H1 (cell line): ENCODE results near the gene PRR3. TPM values are rescaled to one million over a fixed set of nuclear protein-coding genes. Genes with fewer than 3 reads are reported as not detected.

Source experiments
- CTCF ChIA-PET: fragments of 300-600 bp; sonication (Branson Sonifier 250); formaldehyde crosslinking; loops from one replicate; lab custom pipeline; 2021; ENCODE audit not compliant: partially characterized antibody; lab: Charles Lee
- POLR2A ChIA-PET: fragments of 300-600 bp; sonication (Branson Sonifier 250); formaldehyde crosslinking; loops from one replicate; lab custom pipeline; 2021; ENCODE audit warnings: inconsistent platforms; ENCODE audit not compliant: partially characterized antibody; lab: Charles Lee
- DNase-seq, 2 experiments: peaks; one replicate each; pipeline versions ENCODE4 v3.0.0 to v3.0.0-alpha.2; 2010 to 2022; ENCODE audit warnings: low spot score in 2 of 2, low read depth in 1 of 2, mixed read lengths in 1 of 2
- FAIRE-seq: peaks from 2 replicates; lab custom pipeline; 2011; peaks lifted over from hg19 to GRCh38; lab: Jason Lieb, UNC
- H2AFZ ChIP-seq: 2 replicates; pipeline ENCODE4 v1.8.1; 2012; ENCODE audit warnings: low read length, inconsistent platforms
- H2AK5ac ChIP-seq: 2 replicates; pipeline ENCODE4 v1.6.1; 2013; ENCODE audit warnings: low read depth, low read length
- H2BK120ac ChIP-seq: replicated peaks from 2 replicates; pipeline ENCODE3; 2013; ENCODE audit warnings: low read depth, low read length, inconsistent platforms
- H2BK12ac ChIP-seq: 2 replicates; pipeline ENCODE4 v1.6.1; 2013; ENCODE audit warnings: low read depth, low read length
- H2BK15ac ChIP-seq: 2 replicates; pipeline ENCODE4 v1.6.1; 2013; ENCODE audit warnings: low read length
- H2BK20ac ChIP-seq: 2 replicates; pipeline ENCODE4 v1.6.1; 2013; ENCODE audit warnings: low read length
- H2BK5ac ChIP-seq: 2 replicates; pipeline ENCODE4 v1.6.1; 2013; ENCODE audit warnings: low read depth, low read length
- H3K14ac ChIP-seq: 2 replicates; pipeline ENCODE4 v1.6.1; 2013; ENCODE audit warnings: inconsistent platforms; ENCODE audit not compliant: insufficient read length
- H3K18ac ChIP-seq: 2 replicates; pipeline ENCODE4 v1.6.1; 2013; ENCODE audit warnings: low read length; ENCODE audit errors: extremely low read depth
- H3K23ac ChIP-seq: 2 replicates; pipeline ENCODE4 v1.6.1; 2013; ENCODE audit warnings: inconsistent platforms; ENCODE audit not compliant: insufficient read length
- H3K23me2 ChIP-seq: 2 replicates; pipeline ENCODE4 v1.6.1; 2013; ENCODE audit warnings: low read depth, low read length
- H3K27ac ChIP-seq: 2 replicates; pipeline ENCODE4 v1.6.1; 2011; ENCODE audit warnings: low read depth, low read length, inconsistent platforms
- H3K27me3 ChIP-seq, 4 experiments: replicated peaks in 1 of 4; 1 replicate in 1 of 4; 2 replicates in 3 of 4; pipeline versions ENCODE4 v1.6.1 to v1.8.1; 2011 to 2013; ENCODE audit warnings: low read length in 3 of 4, mild to moderate bottlenecking in 3 of 4, inconsistent platforms in 2 of 4, mixed read lengths in 2 of 4, moderate library complexity in 1 of 4; ENCODE audit not compliant: control insufficient read depth in 3 of 4, insufficient read depth in 3 of 4; ENCODE audit errors: extremely low read depth in 1 of 4
- H3K36me3 ChIP-seq, 4 experiments: 2 replicates each; pipeline versions ENCODE4 v1.6.1 to v1.8.1; 2011 to 2013; ENCODE audit warnings: mild to moderate bottlenecking in 4 of 4, low read length in 3 of 4, moderate library complexity in 2 of 4, control low read depth in 1 of 4, inconsistent platforms in 1 of 4; ENCODE audit not compliant: insufficient read depth in 4 of 4, control insufficient read depth in 2 of 4
- H3K4ac ChIP-seq: replicated peaks from 2 replicates; pipeline ENCODE3; 2013; ENCODE audit warnings: low read length, low read depth, mixed read lengths, inconsistent platforms; ENCODE audit not compliant: insufficient read length
- H3K4me1 ChIP-seq, 4 experiments: replicated peaks in 1 of 4; 1 replicate in 1 of 4; 2 replicates in 3 of 4; pipeline versions ENCODE4 v1.6.1 to v1.8.1; 2011 to 2013; ENCODE audit warnings: low read length in 3 of 4, inconsistent platforms in 2 of 4, mixed read lengths in 1 of 4; ENCODE audit not compliant: insufficient read depth in 4 of 4, control insufficient read depth in 3 of 4
- H3K4me2 ChIP-seq, 2 experiments: 2 replicates each; pipeline versions ENCODE4 v1.6.1 to v1.8.1; 2011 to 2013; ENCODE audit warnings: low read depth in 2 of 2, low read length in 2 of 2, control low read depth in 1 of 2, inconsistent platforms in 1 of 2, mild to moderate bottlenecking in 1 of 2; ENCODE audit not compliant: insufficient read depth in 1 of 2
- H3K4me3 ChIP-seq, 4 experiments: fragments of 200-600, 300-600 bp in 1 of 4; sonication (generic), shearing (Covaris generic), sonication (Bioruptor Twin) in 1 of 4; 2 replicates each; pipeline versions ENCODE4 v1.5.1 to v1.8.1; 2011 to 2016; ENCODE audit warnings: low read length in 4 of 4, low read depth in 3 of 4, control low read depth in 2 of 4, inconsistent platforms in 2 of 4, mild to moderate bottlenecking in 2 of 4, mixed read lengths in 1 of 4, moderate library complexity in 1 of 4; ENCODE audit not compliant: insufficient read depth in 2 of 4; ENCODE audit errors: extremely low read depth in 1 of 4
- H3K56ac ChIP-seq: replicated peaks from 2 replicates; pipeline ENCODE3; 2013; ENCODE audit warnings: low read depth, mild to moderate bottlenecking, mixed read lengths, low read length, inconsistent platforms; ENCODE audit not compliant: insufficient read length
- H3K79me1 ChIP-seq: 2 replicates; pipeline ENCODE4 v1.6.1; 2013; ENCODE audit warnings: low read depth, low read length, control low read depth
- H3K79me2 ChIP-seq, 2 experiments: 2 replicates each; pipeline versions ENCODE4 v1.6.1 to v1.8.1; 2012 to 2013; ENCODE audit warnings: low read length in 2 of 2, mild to moderate bottlenecking in 2 of 2, inconsistent platforms in 1 of 2; ENCODE audit not compliant: insufficient read depth in 2 of 2, control insufficient read depth in 1 of 2
- H3K9ac ChIP-seq, 4 experiments: replicated peaks in 1 of 4; 1 replicate in 1 of 4; 2 replicates in 3 of 4; pipeline versions ENCODE4 v1.6.1 to v1.8.1; 2011 to 2013; ENCODE audit warnings: low read depth in 3 of 4, low read length in 3 of 4, control low read depth in 2 of 4, mild to moderate bottlenecking in 2 of 4, moderate library complexity in 2 of 4, inconsistent platforms in 1 of 4; ENCODE audit errors: extremely low read depth in 1 of 4
- H3K9me3 ChIP-seq, 2 experiments: 2 replicates each; pipeline versions ENCODE4 v1.6.1 to v1.8.1; 2012 to 2013; ENCODE audit warnings: mild to moderate bottlenecking in 2 of 2, moderate library complexity in 2 of 2, control low read depth in 1 of 2, inconsistent platforms in 1 of 2, low read depth in 1 of 2, low read length in 1 of 2, mixed read lengths in 1 of 2; ENCODE audit not compliant: insufficient read depth in 2 of 2
- H4K20me1 ChIP-seq, 2 experiments: replicated peaks in 1 of 2; 2 replicates each; pipeline versions ENCODE3 to v1.8.1; 2011 to 2013; ENCODE audit warnings: inconsistent platforms in 2 of 2, low read length in 2 of 2, mild to moderate bottlenecking in 1 of 2; ENCODE audit not compliant: insufficient read depth in 2 of 2, control insufficient read depth in 1 of 2
- H4K5ac ChIP-seq: 2 replicates; pipeline ENCODE4 v1.6.1; 2013; ENCODE audit warnings: low read length, low read depth, mixed read lengths, inconsistent platforms; ENCODE audit not compliant: insufficient read length
- H4K8ac ChIP-seq: 2 replicates; pipeline ENCODE4 v1.8.0; 2013; ENCODE audit warnings: mild to moderate bottlenecking, moderate library complexity, low read length, inconsistent platforms; ENCODE audit not compliant: insufficient read depth; ENCODE audit errors: extremely low read depth
- H4K91ac ChIP-seq: replicated peaks from 2 replicates; pipeline ENCODE3; 2013; ENCODE audit warnings: low read length, mixed read lengths, inconsistent platforms; ENCODE audit not compliant: insufficient read length
- BCL11A ChIP-seq, 2 experiments: IDR thresholded peaks; one replicate each; pipeline ENCODE4 v1.6.1; 2011; ENCODE audit warnings: low read depth in 2 of 2, low read length in 2 of 2, mild to moderate bottlenecking in 2 of 2
- POLR2A ChIP-seq, 2 experiments: IDR thresholded peaks; 1 replicate in 1 of 2; 2 replicates in 1 of 2; pipeline ENCODE4 v1.6.1; 2011; ENCODE audit warnings: low read depth in 2 of 2, low read length in 2 of 2, mild to moderate bottlenecking in 2 of 2; ENCODE audit errors: control extremely low read depth in 1 of 2
- POLR2AphosphoS5 ChIP-seq: IDR thresholded peaks from 2 replicates; pipeline ENCODE4 v1.6.1; 2011; ENCODE audit warnings: low read depth, low read length
- WGBS, 2 experiments: shearing (Covaris generic) in 1 of 2; methylation state at CpG; one replicate each; pipeline versions ENCODE4 v1.1.6 to v1.1.7; 2013 to 2015; ENCODE audit warnings: low lambda C conversion rate in 2 of 2, mixed read lengths in 2 of 2, inconsistent platforms in 1 of 2, low coverage in 1 of 2, missing lambda C conversion rate in 1 of 2; ENCODE audit not compliant: insufficient replicate concordance in 2 of 2, insufficient coverage in 1 of 2, insufficient read length in 1 of 2; ENCODE audit errors: extremely low coverage in 1 of 2, missing lambda C conversion rate in 1 of 2; 5-methylcytosine and 5-hydroxymethylcytosine counted together
- polyA plus RNA-seq, 7 experiments: library from polyadenylated mRNA; depleted of rRNA in 3 of 7; stranded (reverse) in 5 of 7; unstranded in 2 of 7; fragments of >200 nt in 5 of 7; fragments of 200-250 nt in 2 of 7; gene quantifications; 1 replicate in 5 of 7; 2 replicates in 1 of 7; 4 replicates in 1 of 7; pipeline versions ENCODE4 v1.2.1 to v1.2.3, GENCODE V29; 2011 to 2013; ENCODE audit warnings: missing spikeins in 2 of 7, mixed read lengths in 2 of 7
- total RNA-seq: library from RNA; stranded (reverse); fragmentation: NEBNext Ultra II Directional; extraction: Animal tissue kit (Norgen Biotek cat#: 25700); gene quantifications from 2 replicates; pipeline ENCODE4 v1.2.1, GENCODE V29; 2021

The PRR3 gene
- total and polyA plus RNA-seq, 2 of the 8 experiments (the other 6 are each of a cell fraction or from before 2014, with no cell fraction given) = 10.5 to 24.2 TPM

DNA sequence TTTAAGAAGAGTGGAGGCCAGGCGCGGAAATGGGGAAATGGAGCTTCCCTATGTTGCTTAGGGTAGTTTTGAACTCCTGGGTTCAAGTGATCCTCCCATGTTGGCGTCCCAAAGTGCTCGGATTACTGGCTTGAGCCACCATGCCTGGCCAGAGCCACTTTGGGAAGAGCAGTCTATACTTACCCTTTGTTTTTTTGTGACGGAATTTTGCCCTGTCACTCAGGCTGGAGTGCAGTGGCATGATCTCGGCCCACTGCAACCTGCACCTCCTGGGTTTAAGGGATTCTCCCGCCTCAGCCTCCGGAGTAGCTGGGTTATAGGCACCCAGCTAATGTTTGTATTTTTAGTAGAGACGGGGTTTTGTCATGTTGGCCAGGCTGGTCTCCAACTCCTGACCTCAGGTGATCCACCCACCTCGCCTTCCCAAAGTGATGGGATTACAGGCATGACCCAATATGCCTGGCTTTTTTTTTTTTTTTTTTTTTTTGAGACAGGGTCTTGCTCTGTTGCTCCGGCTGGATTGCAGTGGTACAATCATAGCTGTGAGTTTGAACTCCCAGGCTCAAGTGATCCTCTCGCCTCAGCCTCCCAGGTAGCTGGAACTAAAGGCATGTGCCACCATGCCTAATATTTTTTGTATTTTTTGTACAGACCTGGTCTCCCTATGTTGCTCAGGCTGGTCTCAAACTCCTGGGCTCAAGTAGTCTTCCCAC lies 42.0 kb downstream of the PRR3 start:
- no peak overlapping the region for H3K18ac ChIP-seq
- H3K27me3 ChIP-seq = no peaks in the 10 kb centered on the region
- FAIRE-seq = no peak
- H2BK12ac ChIP-seq = no peak overlapping the region
- peaks cover 5 to 29% of the 10 kb centered on the region in 2 experiments for H4K20me1 ChIP-seq
- H3K4me3 ChIP-seq = no peak overlapping the region
- WGBS, 2 experiments = 85% methylated on average over 12 of the region's 12 CpGs; no CpG with 5 or more reads in 1 of the 2 experiments
- ChIA-PET POLR2A (interaction anchor here (0.7 to 27.0 kb wide), 33 partner anchors 0 to 488 kb away, joined by 3 to 712 read pairs (median 4); partner anchors contain the start of genes ABCF1, ATAT1, C6orf136 and DHX16), CTCF (interaction anchor here (0.6 to 5.7 kb wide), 14 partner anchors 12 to 601 kb away, joined by 3 to 40 read pairs (median 4); partner anchors contain the start of gene ABCF1)
- H3K23ac ChIP-seq = no peak overlapping the region
- H3K23me2 ChIP-seq = no peaks in the 10 kb centered on the region; the same call in 1 of the 2 replicates
- H3K56ac ChIP-seq = no peak overlapping the region
- H3K79me2 ChIP-seq = no peaks in the 10 kb centered on the region
- peaks cover 32 to 46% (median 40%) of the 10 kb centered on the region in 4 experiments for H3K36me3 ChIP-seq
- H3K79me1 ChIP-seq = no peaks in the 10 kb centered on the region; the same call in 1 of the 2 replicates
- no peak overlapping the region for H3K9ac ChIP-seq
- no peaks in the 10 kb centered on the region for H3K9me3 ChIP-seq
- no peak overlapping the region for H2AFZ ChIP-seq
- no peaks in the 10 kb centered on the region for H3K4me1 ChIP-seq
- H2BK15ac ChIP-seq = no peak overlapping the region
- TF ChIP-seq POLR2A (IDR thresholded peaks at IDR 0.05; ENCODE audit: control extremely low read depth in 1 of 2, low read depth in 2 of 2, low read length in 2 of 2) (peak; percentile 27 to 38; a peak in 2 of 3 replicates), BCL11A (IDR thresholded peaks at IDR 0.05; ENCODE audit: low read depth in 2 of 2, low read length in 2 of 2) (no peak), POLR2AphosphoS5 (peak; percentile 70)
- TF ChIP-seq, all 59 proteins: peak for 2
- no peak for DNase-seq
- Histone ChIP-seq H3K4ac (no peak overlapping the region), H4K91ac (no peak overlapping the region), H3K27ac (no peak overlapping the region), H2BK120ac (no peak overlapping the region), H2BK20ac (no peak overlapping the region), H3K4me2 (no peak overlapping the region), H2AK5ac (no peak overlapping the region), H2BK5ac (no peak overlapping the region), H4K8ac (no peak overlapping the region), H4K5ac (no peak overlapping the region), H3K14ac (no peak overlapping the region)
